GM23248 (cell line): ENCODE data around the gene PLEKHA6.

Source experiments
- EZH2 ChIP-seq: fragments of 200-600 bp; sonication (generic); IDR thresholded peaks from 2 replicates; pipeline ENCODE4 v1.6.1; 2018; ENCODE audit warnings: antibody characterized with exemption, mild to moderate bottlenecking; ENCODE audit not compliant: insufficient read depth, poor library complexity, severe bottlenecking
- EZH2phosphoT487 ChIP-seq: fragments of 200-600 bp; sonication (generic); IDR thresholded peaks from 2 replicates; pipeline ENCODE4 v1.6.1; 2018; ENCODE audit warnings: antibody characterized with exemption, moderate library complexity, mild to moderate bottlenecking, low read depth; ENCODE audit not compliant: insufficient read depth

- TF ChIP-seq EZH2phosphoT487, result no peak
- no peak for TF ChIP-seq EZH2
Measured at GRCh38 chr1:204259782-204260181, 99.9 kb downstream of the PLEKHA6 start.
